ENCODE measurements around the gene NPS.

DNA sequence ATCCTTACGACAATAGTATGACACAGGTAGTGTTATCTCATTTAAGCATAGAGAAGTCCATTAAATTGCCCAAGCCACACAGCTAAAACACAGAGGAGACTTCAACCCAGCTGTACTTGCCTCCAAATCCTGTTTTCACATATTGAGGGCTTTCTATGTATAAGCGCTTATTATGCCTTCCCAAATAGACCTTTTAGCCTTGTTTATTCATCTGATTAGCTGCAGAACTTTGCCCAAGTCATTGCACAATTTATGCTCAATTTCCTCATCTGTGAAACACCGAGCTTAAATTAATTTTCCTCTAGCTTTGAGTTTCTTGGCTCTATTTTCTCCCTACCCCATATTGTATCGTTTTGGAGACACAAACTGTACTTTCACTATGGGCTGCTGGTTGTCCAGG, 15.5 kb downstream of the NPS start:
- TF ChIP-seq YY1 (IDR thresholded peaks at IDR 0.05; ENCODE audit: insufficient read depth, insufficient read length) (no peak), ZNF274 (IDR thresholded peaks at IDR 0.05; ENCODE audit: low read depth, low read length) (no peak)
